Measurements from ENCODE around the gene SPATS1.

Gene SPATS1

GRCh38 chr6:44352259-44352658 is 9.8 kb downstream of the SPATS1 start:
- TF ChIP-seq, protein P1, sequence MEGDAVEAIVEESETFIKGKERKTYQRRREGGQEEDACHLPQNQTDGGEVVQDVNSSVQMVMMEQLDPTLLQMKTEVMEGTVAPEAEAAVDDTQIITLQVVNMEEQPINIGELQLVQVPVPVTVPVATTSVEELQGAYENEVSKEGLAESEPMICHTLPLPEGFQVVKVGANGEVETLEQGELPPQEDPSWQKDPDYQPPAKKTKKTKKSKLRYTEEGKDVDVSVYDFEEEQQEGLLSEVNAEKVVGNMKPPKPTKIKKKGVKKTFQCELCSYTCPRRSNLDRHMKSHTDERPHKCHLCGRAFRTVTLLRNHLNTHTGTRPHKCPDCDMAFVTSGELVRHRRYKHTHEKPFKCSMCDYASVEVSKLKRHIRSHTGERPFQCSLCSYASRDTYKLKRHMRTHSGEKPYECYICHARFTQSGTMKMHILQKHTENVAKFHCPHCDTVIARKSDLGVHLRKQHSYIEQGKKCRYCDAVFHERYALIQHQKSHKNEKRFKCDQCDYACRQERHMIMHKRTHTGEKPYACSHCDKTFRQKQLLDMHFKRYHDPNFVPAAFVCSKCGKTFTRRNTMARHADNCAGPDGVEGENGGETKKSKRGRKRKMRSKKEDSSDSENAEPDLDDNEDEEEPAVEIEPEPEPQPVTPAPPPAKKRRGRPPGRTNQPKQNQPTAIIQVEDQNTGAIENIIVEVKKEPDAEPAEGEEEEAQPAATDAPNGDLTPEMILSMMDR (IDR thresholded peaks at IDR 0.05), result no peak
- H3K27ac Mint-ChIP-seq, result no peak overlapping the region
- peaks cover 6% of the 10 kb centered on the region for H3K4me1 Mint-ChIP-seq
- H3K9me3 Mint-ChIP-seq, result no peaks in the 10 kb centered on the region
- DNase-seq, result no peak
- no peaks in the 10 kb centered on the region for H3K36me3 Mint-ChIP-seq (ENCODE audit: low read depth)
- no peak overlapping the region for H3K4me3 Mint-ChIP-seq
- H3K27me3 Mint-ChIP-seq (ENCODE audit: low read depth, poor library complexity), result peaks cover 18% of the 10 kb centered on the region

GRCh38 chr6:44353336-44353735 is 10.9 kb downstream of the SPATS1 start:
- TF ChIP-seq, protein P1 (IDR thresholded peaks at IDR 0.05), result no peak
- Mint-ChIP-seq H3K36me3 (ENCODE audit: low read depth) (no peaks in the 10 kb centered on the region), H3K4me3 (no peak overlapping the region), H3K4me1 (peaks cover 6% of the 10 kb centered on the region), H3K9me3 (no peaks in the 10 kb centered on the region), H3K27me3 (ENCODE audit: low read depth, poor library complexity) (peaks cover 22% of the 10 kb centered on the region), H3K27ac (no peak overlapping the region)
- no peak for DNase-seq

GRCh38 chr6:44355640-44356039 is 13.2 kb downstream of the SPATS1 start:
- Mint-ChIP-seq H3K9me3 (no peaks in the 10 kb centered on the region), H3K27ac (no peak overlapping the region), H3K4me3 (no peak overlapping the region), H3K4me1 (peaks cover 6% of the 10 kb centered on the region), H3K27me3 (ENCODE audit: low read depth, poor library complexity) (peaks cover 19% of the 10 kb centered on the region), H3K36me3 (ENCODE audit: low read depth) (no peaks in the 10 kb centered on the region)
- TF ChIP-seq, protein P1 (IDR thresholded peaks at IDR 0.05), result no peak
- no peak for DNase-seq

DNA sequence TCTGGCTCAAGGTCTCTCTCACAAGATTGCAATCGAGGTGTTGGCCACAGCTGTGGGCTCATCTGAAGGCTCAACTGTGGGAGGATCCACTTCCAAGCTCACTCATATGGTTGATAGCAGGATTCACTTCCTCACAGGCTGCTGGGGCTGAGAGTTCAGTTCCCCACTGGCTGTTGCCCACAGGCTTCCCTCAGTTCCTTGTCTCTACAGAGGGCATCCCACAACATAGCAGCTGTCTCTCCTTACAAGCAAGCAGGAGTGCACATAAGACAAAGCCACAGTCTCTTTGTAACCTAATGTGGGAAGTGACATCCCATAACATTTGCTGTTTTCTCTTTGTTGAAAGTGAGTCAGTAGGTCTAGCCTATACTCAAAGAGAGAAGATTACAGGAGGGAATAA is 14.0 kb downstream of the SPATS1 start:
- DNase-seq, result no peak
- Mint-ChIP-seq H3K27me3 (ENCODE audit: low read depth, poor library complexity) (peaks cover 19% of the 10 kb centered on the region), H3K4me1 (peaks cover 6% of the 10 kb centered on the region), H3K36me3 (ENCODE audit: low read depth) (no peaks in the 10 kb centered on the region), H3K9me3 (no peaks in the 10 kb centered on the region), H3K27ac (no peak overlapping the region), H3K4me3 (no peak overlapping the region)
- TF ChIP-seq, protein P1 (IDR thresholded peaks at IDR 0.05), result no peak

- no peak overlapping the region for H3K4me3 Mint-ChIP-seq
- H3K36me3 Mint-ChIP-seq (ENCODE audit: low read depth), result no peaks in the 10 kb centered on the region
- TF ChIP-seq, protein P1 (IDR thresholded peaks at IDR 0.05), result no peak
- H3K27me3 Mint-ChIP-seq (ENCODE audit: low read depth, poor library complexity), result peaks cover 22% of the 10 kb centered on the region
- H3K4me1 Mint-ChIP-seq, result no peaks in the 10 kb centered on the region
- H3K9me3 Mint-ChIP-seq, result no peaks in the 10 kb centered on the region
- no peak for DNase-seq
- H3K27ac Mint-ChIP-seq, result no peak overlapping the region
Measured at GRCh38 chr6:44359973-44360372, 17.5 kb downstream of the SPATS1 start.

- Mint-ChIP-seq H3K36me3 (ENCODE audit: low read depth) (no peaks in the 10 kb centered on the region), H3K27me3 (ENCODE audit: low read depth, poor library complexity) (peaks cover 27% of the 10 kb centered on the region), H3K27ac (no peak overlapping the region), H3K4me3 (no peak overlapping the region), H3K9me3 (no peaks in the 10 kb centered on the region), H3K4me1 (no peaks in the 10 kb centered on the region)
- DNase-seq, result no peak
- TF ChIP-seq, protein P1 (IDR thresholded peaks at IDR 0.05), result no peak
Measured at GRCh38 chr6:44361947-44362346, 19.5 kb downstream of the SPATS1 start.

All from nephron progenitor cell (in vitro differentiated cells).